Spleen (tissue), 7 donors: ENCODE data around the gene TDRKH.

Experiments
- CTCF ChIP-seq, 11 experiments: fragments of 200-600 bp in 7 of 11; fragments of 450-650 bp in 4 of 11; sonication (generic) in 4 of 11; IDR thresholded peaks in 8 of 11; conservative IDR thresholded peaks in 3 of 11; 1 replicate in 7 of 11; 2 replicates in 4 of 11; pipeline versions ENCODE4 v1.4.0 to v1.8.0; 2016 to 2021; ENCODE audit warnings: antibody characterized with exemption in 11 of 11, inconsistent platforms in 4 of 11, mild to moderate bottlenecking in 1 of 11
- POLR2A ChIP-seq, 3 donors: fragments of 450-650 bp; IDR thresholded peaks; one replicate each; pipeline ENCODE4 v1.5.1; 2017; ENCODE audit warnings: antibody characterized with exemption in 3 of 3, mild to moderate bottlenecking in 1 of 3
- POLR2AphosphoS5 ChIP-seq, 3 donors: sonication (generic); formaldehyde crosslinking; IDR thresholded peaks; one replicate each; pipeline ENCODE4 v1.5.1; 2017; ENCODE audit warnings: antibody characterized with exemption in 3 of 3
- donor health status: DM: no; HTN: no; CAD: no; lungs with moderate emphysema.
- donor health status: DM: no; HTN: no; CAD: no.
- donor health status: DM: no; HTN: no; CAD: no.

GRCh38 chr1:151801846-151802245, 11.5 kb upstream of the TDRKH start:
- no peak for TF ChIP-seq POLR2A (IDR thresholded peaks at IDR 0.05)
- no peak for TF ChIP-seq POLR2AphosphoS5 (IDR thresholded peaks at IDR 0.05)
- no peak for TF ChIP-seq CTCF (IDR thresholded peaks at IDR 0.05 in 8 of 11, conservative IDR thresholded peaks at IDR 0.05 in 3 of 11)
